ENCODE results near the gene MTFR1L.
"Not testable (repeated sequence)": the region's sequence is repeated elsewhere in the genome, so short reads cannot be mapped to it uniquely, and the experiment has no call there.

DNA sequence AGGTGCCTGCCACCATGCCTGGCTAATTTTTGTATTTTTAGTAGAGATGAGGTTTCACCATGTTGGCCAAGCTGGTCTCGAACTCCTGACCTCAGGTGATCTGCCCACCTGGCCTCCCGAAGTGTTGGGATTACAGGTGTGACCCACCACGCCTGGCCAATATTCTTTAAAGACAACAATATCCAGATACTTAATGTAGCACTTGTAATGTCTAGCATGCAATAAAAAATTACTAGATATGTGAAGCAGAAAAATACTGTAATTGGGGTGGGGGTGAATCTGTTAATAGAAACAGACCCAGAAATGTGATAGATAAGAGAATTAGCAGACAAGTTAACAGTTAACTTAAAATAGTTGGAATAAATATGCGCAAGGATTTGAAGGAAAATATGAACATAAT lies 20.1 kb downstream of the MTFR1L start:
- TF ChIP-seq MAFF (IDR thresholded peaks at IDR 0.05; ENCODE audit: low read length); MAFK (IDR thresholded peaks at IDR 0.05; ENCODE audit: low read length); ZNF76 (CRISPR knock-in tag; IDR thresholded peaks at IDR 0.05; ENCODE audit: borderline replicate concordance); ZNF79 (CRISPR knock-in tag; IDR thresholded peaks at IDR 0.05; ENCODE audit: low read depth); POLR2A (conservative IDR thresholded peaks at IDR 0.05); NFIX (CRISPR knock-in tag; IDR thresholded peaks at IDR 0.05; ENCODE audit: low read depth); TOE1 (IDR thresholded peaks at IDR 0.05; ENCODE audit: borderline replicate concordance); TOE1 (CRISPR knock-in tag; IDR thresholded peaks at IDR 0.05; ENCODE audit: borderline replicate concordance, low read depth); RNF219 (CRISPR knock-in tag; IDR thresholded peaks at IDR 0.05); ZNF780A (CRISPR knock-in tag; IDR thresholded peaks at IDR 0.05); ZNF609 (CRISPR knock-in tag; IDR thresholded peaks at IDR 0.05; ENCODE audit: borderline replicate concordance): not testable (repeated sequence)
- TF ChIP-seq, protein P1, sequence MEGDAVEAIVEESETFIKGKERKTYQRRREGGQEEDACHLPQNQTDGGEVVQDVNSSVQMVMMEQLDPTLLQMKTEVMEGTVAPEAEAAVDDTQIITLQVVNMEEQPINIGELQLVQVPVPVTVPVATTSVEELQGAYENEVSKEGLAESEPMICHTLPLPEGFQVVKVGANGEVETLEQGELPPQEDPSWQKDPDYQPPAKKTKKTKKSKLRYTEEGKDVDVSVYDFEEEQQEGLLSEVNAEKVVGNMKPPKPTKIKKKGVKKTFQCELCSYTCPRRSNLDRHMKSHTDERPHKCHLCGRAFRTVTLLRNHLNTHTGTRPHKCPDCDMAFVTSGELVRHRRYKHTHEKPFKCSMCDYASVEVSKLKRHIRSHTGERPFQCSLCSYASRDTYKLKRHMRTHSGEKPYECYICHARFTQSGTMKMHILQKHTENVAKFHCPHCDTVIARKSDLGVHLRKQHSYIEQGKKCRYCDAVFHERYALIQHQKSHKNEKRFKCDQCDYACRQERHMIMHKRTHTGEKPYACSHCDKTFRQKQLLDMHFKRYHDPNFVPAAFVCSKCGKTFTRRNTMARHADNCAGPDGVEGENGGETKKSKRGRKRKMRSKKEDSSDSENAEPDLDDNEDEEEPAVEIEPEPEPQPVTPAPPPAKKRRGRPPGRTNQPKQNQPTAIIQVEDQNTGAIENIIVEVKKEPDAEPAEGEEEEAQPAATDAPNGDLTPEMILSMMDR (IDR thresholded peaks at IDR 0.05 in 2 of 3, conservative IDR thresholded peaks at IDR 0.05 in 1 of 3; ENCODE audit: insufficient read depth in 2 of 3, low read depth in 1 of 3, low read length in 3 of 3), result not testable (repeated sequence)
- TF ChIP-seq, protein P2, sequence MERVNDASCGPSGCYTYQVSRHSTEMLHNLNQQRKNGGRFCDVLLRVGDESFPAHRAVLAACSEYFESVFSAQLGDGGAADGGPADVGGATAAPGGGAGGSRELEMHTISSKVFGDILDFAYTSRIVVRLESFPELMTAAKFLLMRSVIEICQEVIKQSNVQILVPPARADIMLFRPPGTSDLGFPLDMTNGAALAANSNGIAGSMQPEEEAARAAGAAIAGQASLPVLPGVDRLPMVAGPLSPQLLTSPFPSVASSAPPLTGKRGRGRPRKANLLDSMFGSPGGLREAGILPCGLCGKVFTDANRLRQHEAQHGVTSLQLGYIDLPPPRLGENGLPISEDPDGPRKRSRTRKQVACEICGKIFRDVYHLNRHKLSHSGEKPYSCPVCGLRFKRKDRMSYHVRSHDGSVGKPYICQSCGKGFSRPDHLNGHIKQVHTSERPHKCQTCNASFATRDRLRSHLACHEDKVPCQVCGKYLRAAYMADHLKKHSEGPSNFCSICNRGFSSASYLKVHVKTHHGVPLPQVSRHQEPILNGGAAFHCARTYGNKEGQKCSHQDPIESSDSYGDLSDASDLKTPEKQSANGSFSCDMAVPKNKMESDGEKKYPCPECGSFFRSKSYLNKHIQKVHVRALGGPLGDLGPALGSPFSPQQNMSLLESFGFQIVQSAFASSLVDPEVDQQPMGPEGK (CRISPR knock-in tag; IDR thresholded peaks at IDR 0.05; ENCODE audit: borderline replicate concordance), result not testable (repeated sequence)
